ENCODE data around the gene SCYL1. TPM values are rescaled to one million over a fixed set of nuclear protein-coding genes. Genes with fewer than 3 reads are reported as not detected.

The SCYL1 gene
- total RNA-seq, 2 experiments from 2014 or later, result 56.8 to 62.9 TPM

DNA sequence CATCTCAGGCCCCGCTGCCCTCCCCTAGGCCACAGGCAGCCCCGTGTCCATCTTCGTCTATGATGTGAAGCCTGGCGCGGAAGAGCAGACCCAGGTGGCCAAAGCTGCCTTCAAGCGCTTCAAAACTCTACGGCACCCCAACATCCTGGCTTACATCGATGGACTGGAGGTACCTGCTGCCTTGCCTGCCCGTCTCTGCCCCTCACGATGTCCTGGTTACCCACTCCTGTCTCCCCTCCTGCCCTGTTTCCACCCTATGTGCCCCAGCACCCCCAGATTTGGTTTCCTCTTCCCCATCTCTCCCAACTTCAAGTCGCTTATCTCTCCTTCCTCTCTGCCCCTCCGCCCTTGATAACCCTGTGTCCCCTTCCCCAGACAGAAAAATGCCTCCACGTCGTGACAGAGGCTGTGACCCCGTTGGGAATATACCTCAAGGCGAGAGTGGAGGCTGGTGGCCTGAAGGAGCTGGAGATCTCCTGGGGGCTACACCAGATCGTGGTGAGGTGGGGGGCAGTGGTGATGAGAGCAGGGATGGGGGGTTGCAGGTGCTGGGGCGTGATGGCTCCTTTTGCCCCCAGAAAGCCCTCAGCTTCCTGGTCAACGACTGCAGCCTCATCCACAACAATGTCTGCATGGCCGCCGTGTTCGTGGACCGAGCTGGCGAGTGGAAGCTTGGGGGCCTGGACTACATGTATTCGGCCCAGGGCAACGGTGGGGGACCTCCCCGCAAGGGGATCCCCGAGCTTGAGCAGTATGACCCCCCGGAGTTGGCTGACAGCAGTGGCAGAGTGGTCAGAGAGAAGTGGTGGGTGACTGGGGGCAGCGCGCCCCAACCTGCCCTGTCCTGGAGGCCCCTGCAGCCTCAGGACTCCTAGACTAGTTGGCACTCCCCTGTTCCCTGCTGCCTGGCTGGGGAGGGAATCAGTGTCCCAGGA, 930 bp downstream of the SCYL1 start:
- TSS peak; percentile 53 for BruUV-seq (replicated peaks)
- TF ChIP-seq CTCF (conservative IDR thresholded peaks at IDR 0.05; ENCODE audit: low read length), result no peak
- TF ChIP-seq EZH2phosphoT487 (IDR thresholded peaks at IDR 0.05; ENCODE audit: borderline replicate concordance, low read depth, low read length), result no peak
- Histone ChIP-seq H3K79me2 (ENCODE audit: insufficient read depth, low read depth, low read length) (peaks cover 7% of the 10 kb centered on the region; the same call in 1 of the 2 replicates), H3K36me3 (ENCODE audit: insufficient read depth, low read length) (peaks cover 10% of the 10 kb centered on the region; the same call in 1 of the 2 replicates), H2AFZ (ENCODE audit: low read length) (peak overlapping the region; percentile 22; the same call in 1 of the 2 replicates), H3K4me1 (ENCODE audit: insufficient read depth, low read length, poor library complexity, severe bottlenecking) (peaks cover 30% of the 10 kb centered on the region), H3K4me2 (ENCODE audit: low read length) (peak overlapping the region; percentile 92), H3K27ac (ENCODE audit: low read depth, low read length, poor library complexity, severe bottlenecking) (no peak overlapping the region), H4K20me1 (ENCODE audit: insufficient read depth, low read length) (no peaks in the 10 kb centered on the region), H3K4me3 (ENCODE audit: low read depth, low read length, poor library complexity, severe bottlenecking) (peak overlapping the region; percentile 95), H3K9me2 (ENCODE audit: insufficient read depth, low read length) (no peaks in the 10 kb centered on the region), H3K9me3 (ENCODE audit: low read length) (no peaks in the 10 kb centered on the region)
- no peak for DNase-seq (ENCODE audit: low spot score)
- ChIA-PET POLR2A (interaction anchor here (0.6 kb wide), 1 partner anchor 29 kb away, joined by 3 read pairs; no protein-coding TSS in a partner anchor), CTCF (ENCODE audit: unreplicated experiment) (interaction anchor here (0.5 to 1.0 kb wide), 4 partner anchors 20 to 765 kb away, joined by 3 to 6 read pairs (median 4); no protein-coding TSS in a partner anchor)
- intact Hi-C loops (cut with micrococcal nuclease; ENCODE audit: unreplicated experiment), result no loop called here

DNA sequence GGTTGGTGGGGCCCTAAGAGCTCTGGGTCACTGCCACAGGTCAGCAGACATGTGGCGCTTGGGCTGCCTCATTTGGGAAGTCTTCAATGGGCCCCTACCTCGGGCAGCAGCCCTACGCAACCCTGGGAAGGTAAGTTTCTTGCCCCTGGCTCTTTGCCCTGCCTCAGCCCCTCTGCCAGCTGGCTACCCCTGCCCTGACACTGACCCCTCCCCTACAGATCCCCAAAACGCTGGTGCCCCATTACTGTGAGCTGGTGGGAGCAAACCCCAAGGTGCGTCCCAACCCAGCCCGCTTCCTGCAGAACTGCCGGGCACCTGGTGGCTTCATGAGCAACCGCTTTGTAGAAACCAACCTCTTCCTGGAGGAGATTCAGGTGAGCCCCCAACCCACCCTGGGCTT, 1.9 kb downstream of the SCYL1 start:
- Histone ChIP-seq H3K4me2 (ENCODE audit: low read length) (peak overlapping the region; percentile 92; the same call in 1 of the 2 replicates), H4K20me1 (ENCODE audit: insufficient read depth, low read length) (no peaks in the 10 kb centered on the region), H3K36me3 (ENCODE audit: insufficient read depth, low read length) (peaks cover 20% of the 10 kb centered on the region; the same call in 1 of the 2 replicates), H2AFZ (ENCODE audit: low read length) (no peak overlapping the region), H3K27ac (ENCODE audit: low read depth, low read length, poor library complexity, severe bottlenecking) (no peak overlapping the region), H3K4me3 (ENCODE audit: low read depth, low read length, poor library complexity, severe bottlenecking) (no peak overlapping the region), H3K79me2 (ENCODE audit: insufficient read depth, low read depth, low read length) (peaks cover 7% of the 10 kb centered on the region; the same call in 1 of the 2 replicates), H3K9me2 (ENCODE audit: insufficient read depth, low read length) (no peaks in the 10 kb centered on the region), H3K4me1 (ENCODE audit: insufficient read depth, low read length, poor library complexity, severe bottlenecking) (peaks cover 30% of the 10 kb centered on the region), H3K9me3 (ENCODE audit: low read length) (no peaks in the 10 kb centered on the region)
- BruUV-seq (replicated peaks), result no TSS peak
- CTCF ChIA-PET (ENCODE audit: unreplicated experiment), result interaction anchor here (0.7 kb wide), 1 partner anchor 211 kb away, joined by 4 read pairs; no protein-coding TSS in a partner anchor
- POLR2A ChIA-PET, result no interaction called here
- DNase-seq (ENCODE audit: low spot score), result no peak
- TF ChIP-seq CTCF (conservative IDR thresholded peaks at IDR 0.05; ENCODE audit: low read length) (no peak), EZH2phosphoT487 (IDR thresholded peaks at IDR 0.05; ENCODE audit: borderline replicate concordance, low read depth, low read length) (no peak)
- intact Hi-C loops (cut with micrococcal nuclease; ENCODE audit: unreplicated experiment), result no loop called here
